ENCODE measurements around the gene LSM14B.

- TF ChIP-seq EZH2 (IDR thresholded peaks at IDR 0.05; ENCODE audit: low read length, unreplicated experiment) (no peak), CTCF (conservative IDR thresholded peaks at IDR 0.05; ENCODE audit: low read depth, low read length) (no peak)
These were observed 48.3 kb downstream of the LSM14B start for GRCh38 chr20:62170536-62170935.
